Keratinocyte (primary cell): ENCODE results near the gene NAA40. TPM values are rescaled to one million over a fixed set of nuclear protein-coding genes. Genes with fewer than 3 reads are reported as not detected.

ENCODE experiments used
- DNase-seq: peaks from one replicate; pipeline ENCODE4 v3.0.0-alpha.2; 2011; ENCODE audit warnings: low read depth, missing footprints, low spot score
- FAIRE-seq: peaks from 2 replicates; lab custom pipeline; 2011; peaks lifted over from hg19 to GRCh38; lab: Jason Lieb, UNC
- H2AFZ ChIP-seq: 2 replicates; pipeline ENCODE4 v1.6.0; 2012; ENCODE audit warnings: low read length, control low read depth, inconsistent platforms; ENCODE audit not compliant: control insufficient read depth
- H3K27ac ChIP-seq: 2 replicates; pipeline ENCODE4 v1.5.1; 2011; ENCODE audit warnings: low read length; ENCODE audit not compliant: control insufficient read depth, insufficient read depth
- H3K27me3 ChIP-seq: 3 replicates; pipeline ENCODE4 v1.6.0; 2011; ENCODE audit warnings: low read length; ENCODE audit not compliant: control insufficient read depth, insufficient read depth; ENCODE audit errors: extremely low read depth
- H3K36me3 ChIP-seq, 2 experiments: 2 replicates in 1 of 2; 3 replicates in 1 of 2; pipeline ENCODE4 v1.5.1; 2011; ENCODE audit warnings: low read length in 2 of 2, mild to moderate bottlenecking in 1 of 2; ENCODE audit not compliant: control insufficient read depth in 2 of 2, insufficient read depth in 2 of 2; ENCODE audit errors: extremely low read depth in 1 of 2
- H3K4me1 ChIP-seq: 3 replicates; pipeline ENCODE4 v1.5.1; 2011; ENCODE audit warnings: low read length; ENCODE audit not compliant: control insufficient read depth, insufficient read depth; ENCODE audit errors: extremely low read depth
- H3K4me2 ChIP-seq: 3 replicates; pipeline ENCODE4 v1.6.0; 2011; ENCODE audit warnings: low read depth, low read length; ENCODE audit not compliant: control insufficient read depth, insufficient read depth; ENCODE audit errors: extremely low read depth
- H3K4me3 ChIP-seq, 3 experiments: fragments of 200-600 bp in 1 of 3; sonication (generic) in 1 of 3; 2 replicates in 2 of 3; 3 replicates in 1 of 3; pipeline ENCODE4 v1.5.1; 2011 to 2016; ENCODE audit warnings: low read length in 3 of 3, mild to moderate bottlenecking in 3 of 3, control low read depth in 2 of 3, inconsistent platforms in 1 of 3, low read depth in 1 of 3, mixed read lengths in 1 of 3, mixed run types in 1 of 3, moderate library complexity in 1 of 3; ENCODE audit not compliant: control insufficient read depth in 2 of 3, insufficient read depth in 2 of 3; ENCODE audit errors: extremely low read depth in 1 of 3
- H3K79me2 ChIP-seq: 2 replicates; pipeline ENCODE4 v1.6.0; 2012; ENCODE audit warnings: low read length; ENCODE audit not compliant: control insufficient read depth, insufficient read depth
- H3K9ac ChIP-seq: 3 replicates; pipeline ENCODE4 v1.6.0; 2011; ENCODE audit warnings: low read length; ENCODE audit not compliant: control insufficient read depth, insufficient read depth; ENCODE audit errors: extremely low read depth
- H3K9me1 ChIP-seq: 3 replicates; pipeline ENCODE4 v1.6.0; 2011; ENCODE audit warnings: low read length; ENCODE audit not compliant: control insufficient read depth, insufficient read depth; ENCODE audit errors: extremely low read depth
- H3K9me3 ChIP-seq: 2 replicates; pipeline ENCODE4 v1.5.1; 2012; ENCODE audit warnings: low read depth, low read length; ENCODE audit not compliant: control insufficient read depth
- H4K20me1 ChIP-seq: 3 replicates; pipeline ENCODE4 v1.6.0; 2011; ENCODE audit warnings: low read length; ENCODE audit not compliant: control insufficient read depth, insufficient read depth; ENCODE audit errors: extremely low read depth
- EZH2 ChIP-seq: IDR thresholded peaks from one replicate; pipeline ENCODE4 v1.6.1; 2012; ENCODE audit warnings: inconsistent platforms, mild to moderate bottlenecking, low read length, moderate library complexity
- dilution Hi-C: fragments of 300-500 bp; cut with MboI; formaldehyde crosslinking; loops from one replicate; pipeline ENCODE4 v1.7.0; 2020; ENCODE audit warnings: low sequenced_read_pairs; ENCODE audit not compliant: extremely low pct_ligation_motif_present
- polyA plus RNA-seq, 5 experiments: library from polyadenylated mRNA; depleted of rRNA in 3 of 5; stranded (reverse) in 3 of 5; stranded (forward) in 1 of 5; unstranded in 1 of 5; fragments of >200 nt; gene quantifications; 1 replicate in 1 of 5; 2 replicates in 3 of 5; 3 replicates in 1 of 5; pipeline versions ENCODE4 v1.2.1 to v1.2.3, GENCODE V29; 2011 to 2012; ENCODE audit warnings: missing spikeins in 2 of 5, low read depth in 1 of 5, low replicate concordance in 1 of 5
- TF ChIP-seq, protein P1 (sequence below), 3 experiments: IDR thresholded peaks in 1 of 3; conservative IDR thresholded peaks in 1 of 3; optimal IDR thresholded peaks in 1 of 3; 2 replicates in 2 of 3; 3 replicates in 1 of 3; pipeline versions ENCODE3 to v1.5.1; 2011; ENCODE audit warnings: low read length in 3 of 3, mild to moderate bottlenecking in 3 of 3, moderate library complexity in 2 of 3, control low read depth in 1 of 3, inconsistent platforms in 1 of 3; ENCODE audit not compliant: insufficient read depth in 2 of 3; ENCODE audit errors: extremely low read depth in 1 of 3

Gene NAA40
- polyA plus RNA-seq, 1 donor (not counting 4 experiments of a cell fraction or from before 2014, with no cell fraction given) = 13.5 TPM

DNA sequence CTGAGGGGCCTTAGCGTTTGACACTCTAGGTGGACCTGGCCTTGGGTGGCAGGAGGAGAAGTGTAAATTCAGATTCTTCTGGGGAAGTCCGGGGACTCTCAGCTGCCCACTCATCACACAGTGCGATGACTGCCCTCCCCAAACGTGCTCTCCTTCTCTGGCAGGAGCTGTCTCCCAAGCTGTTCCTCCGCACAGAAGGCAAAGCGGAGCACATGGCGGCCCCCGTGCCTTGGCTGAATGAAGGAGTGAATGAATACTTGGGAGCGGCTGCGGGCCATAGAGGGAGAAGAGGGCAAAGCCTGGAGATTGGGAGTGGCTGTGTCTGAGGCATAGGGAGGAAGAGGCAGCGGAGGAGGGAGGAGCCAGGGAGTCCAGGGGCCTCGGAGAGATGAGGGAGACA is 6.9 kb upstream of the NAA40 start:
- Histone ChIP-seq H3K9me1 (no peaks in the 10 kb centered on the region), H4K20me1 (no peaks in the 10 kb centered on the region), H3K79me2 (no peaks in the 10 kb centered on the region), H2AFZ (no peak overlapping the region), H3K4me2 (no peak overlapping the region), H3K36me3 (no peaks in the 10 kb centered on the region), H3K4me1 (no peaks in the 10 kb centered on the region), H3K9me3 (no peaks in the 10 kb centered on the region), H3K4me3 (no peak overlapping the region), H3K9ac (no peak overlapping the region), H3K27ac (no peak overlapping the region), H3K27me3 (no peaks in the 10 kb centered on the region)
- TF ChIP-seq EZH2 = no peak
- TF ChIP-seq, protein P1, sequence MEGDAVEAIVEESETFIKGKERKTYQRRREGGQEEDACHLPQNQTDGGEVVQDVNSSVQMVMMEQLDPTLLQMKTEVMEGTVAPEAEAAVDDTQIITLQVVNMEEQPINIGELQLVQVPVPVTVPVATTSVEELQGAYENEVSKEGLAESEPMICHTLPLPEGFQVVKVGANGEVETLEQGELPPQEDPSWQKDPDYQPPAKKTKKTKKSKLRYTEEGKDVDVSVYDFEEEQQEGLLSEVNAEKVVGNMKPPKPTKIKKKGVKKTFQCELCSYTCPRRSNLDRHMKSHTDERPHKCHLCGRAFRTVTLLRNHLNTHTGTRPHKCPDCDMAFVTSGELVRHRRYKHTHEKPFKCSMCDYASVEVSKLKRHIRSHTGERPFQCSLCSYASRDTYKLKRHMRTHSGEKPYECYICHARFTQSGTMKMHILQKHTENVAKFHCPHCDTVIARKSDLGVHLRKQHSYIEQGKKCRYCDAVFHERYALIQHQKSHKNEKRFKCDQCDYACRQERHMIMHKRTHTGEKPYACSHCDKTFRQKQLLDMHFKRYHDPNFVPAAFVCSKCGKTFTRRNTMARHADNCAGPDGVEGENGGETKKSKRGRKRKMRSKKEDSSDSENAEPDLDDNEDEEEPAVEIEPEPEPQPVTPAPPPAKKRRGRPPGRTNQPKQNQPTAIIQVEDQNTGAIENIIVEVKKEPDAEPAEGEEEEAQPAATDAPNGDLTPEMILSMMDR (optimal IDR thresholded peaks at IDR 0.05 in 1 of 3, IDR thresholded peaks at IDR 0.05 in 1 of 3, conservative IDR thresholded peaks at IDR 0.05 in 1 of 3; ENCODE audit: extremely low read depth in 1 of 3, insufficient read depth in 2 of 3, low read length in 3 of 3) = no peak
- dilution Hi-C loops = no loop called here
- no peak for DNase-seq
- FAIRE-seq = no peak

DNA sequence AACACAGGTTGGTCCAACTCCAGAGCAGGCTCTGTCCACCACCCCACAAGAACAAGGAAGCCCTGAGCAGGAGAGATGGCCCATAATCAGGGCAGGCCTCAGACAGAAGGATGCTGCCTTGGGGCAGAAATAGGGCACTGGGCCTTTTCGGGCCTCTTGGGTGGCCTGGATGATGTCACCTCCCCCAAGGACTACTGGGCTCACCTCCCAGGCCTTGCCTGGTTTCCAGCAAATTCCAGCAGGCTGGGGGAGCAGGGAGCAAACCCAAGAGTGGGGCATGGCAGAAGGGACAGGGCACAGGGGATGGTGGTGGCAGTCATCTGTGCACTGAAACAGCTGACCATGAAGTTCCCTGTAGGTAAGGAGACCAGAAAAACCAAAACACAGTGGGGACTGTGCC is 5.3 kb upstream of the NAA40 start:
- FAIRE-seq (no peak), DNase-seq (no peak)
- dilution Hi-C loops = no loop called here
- no peak overlapping the region for H3K4me3 ChIP-seq
- no peak overlapping the region for H3K9ac ChIP-seq
- peaks cover 8% of the 10 kb centered on the region for H3K4me1 ChIP-seq
- H3K9me3 ChIP-seq = no peaks in the 10 kb centered on the region
- H3K4me2 ChIP-seq = no peak overlapping the region
- no peaks in the 10 kb centered on the region for H4K20me1 ChIP-seq
- H2AFZ ChIP-seq = no peak overlapping the region
- no peaks in the 10 kb centered on the region for H3K27me3 ChIP-seq
- H3K79me2 ChIP-seq = no peaks in the 10 kb centered on the region
- H3K36me3 ChIP-seq = no peaks in the 10 kb centered on the region
- H3K9me1 ChIP-seq = no peaks in the 10 kb centered on the region
- TF ChIP-seq, protein P1 (optimal IDR thresholded peaks at IDR 0.05 in 1 of 3, IDR thresholded peaks at IDR 0.05 in 1 of 3, conservative IDR thresholded peaks at IDR 0.05 in 1 of 3; ENCODE audit: extremely low read depth in 1 of 3, insufficient read depth in 2 of 3, low read length in 3 of 3) = no peak
- TF ChIP-seq EZH2 = no peak
- no peak overlapping the region for H3K27ac ChIP-seq
